Activated CD8-positive, alpha-beta T cell treated with anti-CD3 and anti-CD28 coated beads for 36 hours (primary cell): Measurements from ENCODE around the gene CASQ1. TPM values are rescaled to one million over a fixed set of nuclear protein-coding genes. Genes with fewer than 3 reads are reported as not detected.

Experiments
- ATAC-seq: fragments of 200-7000 bp; cut with Tn5 transposase; one replicate; pipeline ENCODE4 v1.10.0; 2021; ENCODE audit warnings: mild to moderate bottlenecking, moderate library complexity
- CTCF ChIA-PET: fragments of 350-600 bp; sonication (Branson Sonifier 250); formaldehyde crosslinking; loops from one replicate; lab custom pipeline; 2021; ENCODE audit warnings: antibody characterized with exemption; lab: Charles Lee
- POLR2A ChIA-PET: fragments of 350-600 bp; sonication (Branson Sonifier 250); formaldehyde crosslinking; loops from one replicate; lab custom pipeline; 2021; ENCODE audit warnings: antibody characterized with exemption; lab: Charles Lee
- DNase-seq: peaks from one replicate; pipeline ENCODE4 v3.0.0-alpha.2; 2020
- H3K27ac Mint-ChIP-seq: one replicate; pipeline ENCODE4 v1.8.0; 2021; ENCODE audit warnings: mild to moderate bottlenecking, mixed read lengths
- H3K27me3 Mint-ChIP-seq: one replicate; pipeline ENCODE4 v1.8.0; 2021; ENCODE audit warnings: mixed read lengths
- H3K36me3 Mint-ChIP-seq: one replicate; pipeline ENCODE4 v1.8.0; 2021; ENCODE audit warnings: low read depth, mixed read lengths
- H3K4me1 Mint-ChIP-seq: one replicate; pipeline ENCODE4 v1.8.0; 2021; ENCODE audit warnings: low read depth, mixed read lengths
- H3K4me3 Mint-ChIP-seq: one replicate; pipeline ENCODE4 v1.8.0; 2021; ENCODE audit warnings: mild to moderate bottlenecking, moderate library complexity, mixed read lengths
- H3K9me3 Mint-ChIP-seq: one replicate; pipeline ENCODE4 v1.8.0; 2021; ENCODE audit warnings: mixed read lengths
- intact Hi-C: fragments of 100-400 bp; cut with micrococcal nuclease; formaldehyde crosslinking; loops from one replicate; pipeline ENCODE4 v1.10.0; 2022
- total RNA-seq, 2 experiments: library from RNA; stranded (reverse); gene quantifications; one replicate each; pipeline ENCODE4 v1.2.3, GENCODE V29; 2021
- TF ChIP-seq, protein P1 (sequence below): fragments of 200-600 bp; IDR thresholded peaks from one replicate; pipeline ENCODE4 v1.8.0; 2022; ENCODE audit warnings: antibody characterized with exemption, mild to moderate bottlenecking

CASQ1 gene
- total RNA-seq, 2 experiments from 2014 or later = not detected

DNA sequence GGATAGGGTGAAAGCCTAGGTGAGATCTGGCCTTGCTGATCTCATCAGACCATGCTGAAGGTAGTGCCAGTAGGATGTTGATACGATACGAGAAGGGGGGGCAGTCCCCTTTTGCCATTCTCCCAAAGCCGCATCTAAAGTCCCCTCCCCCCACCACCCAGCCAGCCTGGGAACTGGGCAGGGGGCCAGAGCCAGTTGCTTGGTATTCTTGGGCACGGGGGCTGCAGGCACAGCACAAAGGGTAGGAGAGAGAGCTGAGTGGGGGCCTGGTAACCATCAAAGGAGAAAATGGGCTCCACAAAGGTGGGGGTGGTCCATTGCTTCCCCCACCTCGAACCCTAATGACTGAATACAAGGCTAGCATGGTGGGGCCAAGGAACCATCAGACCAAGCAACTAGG, 20.2 kb downstream of the CASQ1 start:
- peaks cover 42% of the 10 kb centered on the region for H3K36me3 Mint-ChIP-seq
- CTCF ChIA-PET = interaction anchor here (0.7 to 2.4 kb wide), 3 partner anchors 41 to 81 kb away, joined by 3 to 7 read pairs (median 3); no protein-coding TSS in a partner anchor
- DNase-seq (no peak), ATAC-seq (no peak)
- H3K9me3 Mint-ChIP-seq = no peaks in the 10 kb centered on the region
- peaks cover 38% of the 10 kb centered on the region for H3K4me1 Mint-ChIP-seq
- H3K27ac Mint-ChIP-seq = no peak overlapping the region
- TF ChIP-seq, protein P1, sequence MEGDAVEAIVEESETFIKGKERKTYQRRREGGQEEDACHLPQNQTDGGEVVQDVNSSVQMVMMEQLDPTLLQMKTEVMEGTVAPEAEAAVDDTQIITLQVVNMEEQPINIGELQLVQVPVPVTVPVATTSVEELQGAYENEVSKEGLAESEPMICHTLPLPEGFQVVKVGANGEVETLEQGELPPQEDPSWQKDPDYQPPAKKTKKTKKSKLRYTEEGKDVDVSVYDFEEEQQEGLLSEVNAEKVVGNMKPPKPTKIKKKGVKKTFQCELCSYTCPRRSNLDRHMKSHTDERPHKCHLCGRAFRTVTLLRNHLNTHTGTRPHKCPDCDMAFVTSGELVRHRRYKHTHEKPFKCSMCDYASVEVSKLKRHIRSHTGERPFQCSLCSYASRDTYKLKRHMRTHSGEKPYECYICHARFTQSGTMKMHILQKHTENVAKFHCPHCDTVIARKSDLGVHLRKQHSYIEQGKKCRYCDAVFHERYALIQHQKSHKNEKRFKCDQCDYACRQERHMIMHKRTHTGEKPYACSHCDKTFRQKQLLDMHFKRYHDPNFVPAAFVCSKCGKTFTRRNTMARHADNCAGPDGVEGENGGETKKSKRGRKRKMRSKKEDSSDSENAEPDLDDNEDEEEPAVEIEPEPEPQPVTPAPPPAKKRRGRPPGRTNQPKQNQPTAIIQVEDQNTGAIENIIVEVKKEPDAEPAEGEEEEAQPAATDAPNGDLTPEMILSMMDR = no peak
- H3K4me3 Mint-ChIP-seq = no peak overlapping the region
- no peaks in the 10 kb centered on the region for H3K27me3 Mint-ChIP-seq
- POLR2A ChIA-PET = interaction anchor here (0.7 to 1.1 kb wide), 3 partner anchors 9 to 75 kb away, joined by 3 read pairs; no protein-coding TSS in a partner anchor
- intact Hi-C loops = no loop called here

DNA sequence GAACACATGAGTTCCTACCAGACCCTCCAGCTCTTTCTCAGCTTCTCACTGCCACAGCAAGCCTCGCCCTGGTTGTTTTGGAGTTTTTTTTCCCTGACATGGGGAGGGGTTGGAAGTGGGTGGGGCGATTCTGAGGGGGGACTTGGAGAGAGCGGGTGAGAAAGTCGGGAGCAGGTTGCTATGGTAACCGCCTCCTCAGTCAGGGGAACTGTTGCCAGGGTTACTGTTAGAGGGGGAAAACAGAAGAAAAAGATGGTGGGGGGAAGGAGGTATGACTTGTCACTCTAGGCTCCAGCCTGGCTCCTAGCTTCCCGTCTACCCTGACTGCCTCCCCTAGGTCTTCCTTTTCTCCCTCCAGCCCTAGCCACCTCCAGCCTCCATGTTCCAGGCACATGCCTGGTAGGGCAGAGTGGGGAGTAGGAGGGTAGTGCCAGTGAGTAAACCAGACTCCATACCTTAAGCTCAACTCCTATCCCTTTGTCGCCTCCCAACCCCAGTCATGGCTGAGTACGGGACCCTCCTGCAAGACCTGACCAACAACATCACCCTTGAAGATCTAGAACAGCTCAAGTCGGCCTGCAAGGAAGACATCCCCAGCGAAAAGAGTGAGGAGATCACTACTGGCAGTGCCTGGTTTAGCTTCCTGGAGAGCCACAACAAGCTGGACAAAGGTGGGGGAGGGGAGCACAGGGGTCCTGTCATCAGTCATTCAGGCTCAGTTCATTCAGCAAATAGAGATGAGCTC, 20.8 kb downstream of the CASQ1 start:
- Mint-ChIP-seq H3K4me3 (no peak overlapping the region), H3K27ac (no peak overlapping the region), H3K27me3 (no peaks in the 10 kb centered on the region), H3K36me3 (peaks cover 45% of the 10 kb centered on the region), H3K9me3 (no peaks in the 10 kb centered on the region), H3K4me1 (peaks cover 35% of the 10 kb centered on the region)
- DNase-seq = no peak
- ChIA-PET CTCF (interaction anchor here (0.7 to 2.4 kb wide), 5 partner anchors 8 to 132 kb away, joined by 3 to 7 read pairs (median 4); no protein-coding TSS in a partner anchor), POLR2A (interaction anchor here (0.7 to 1.1 kb wide), 3 partner anchors 8 to 74 kb away, joined by 3 read pairs; no protein-coding TSS in a partner anchor)
- intact Hi-C loops = no loop called here
- no peak for ATAC-seq
- TF ChIP-seq, protein P1 = no peak

DNA sequence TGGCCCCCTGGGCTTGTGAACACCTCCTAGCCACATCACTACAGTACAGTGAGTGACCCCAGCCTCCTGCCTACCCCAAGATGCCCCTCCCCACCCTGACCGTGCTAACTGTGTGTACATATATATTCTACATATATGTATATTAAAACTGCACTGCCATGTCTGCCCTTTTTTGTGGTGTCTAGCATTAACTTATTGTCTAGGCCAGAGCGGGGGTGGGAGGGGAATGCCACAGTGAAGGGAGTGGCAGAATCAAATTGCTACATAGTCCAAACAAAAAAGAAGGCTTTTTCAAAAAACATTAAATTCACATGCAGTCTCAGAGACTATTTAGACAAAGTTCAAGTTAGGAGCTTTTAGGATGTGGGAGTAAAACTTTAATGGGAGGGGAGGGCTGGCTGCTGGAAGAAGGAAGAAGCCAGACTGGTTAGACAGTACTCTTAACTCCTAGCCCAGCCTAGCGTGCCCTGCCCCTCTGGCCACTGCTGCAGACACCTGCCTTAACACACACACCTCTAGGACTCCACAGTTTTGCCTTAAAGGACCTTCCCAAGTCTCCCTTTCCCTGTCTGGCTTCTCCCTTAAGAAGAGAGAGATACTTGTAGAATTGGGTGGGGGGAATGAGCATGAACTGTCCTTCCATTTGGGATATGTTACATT, 24.2 kb downstream of the CASQ1 start:
- TF ChIP-seq, protein P1 = no peak
- Mint-ChIP-seq H3K27me3 (no peaks in the 10 kb centered on the region), H3K4me3 (no peak overlapping the region), H3K4me1 (peaks cover 8% of the 10 kb centered on the region), H3K9me3 (no peaks in the 10 kb centered on the region), H3K36me3 (peaks cover 35% of the 10 kb centered on the region), H3K27ac (peak overlapping the region; percentile 53)
- CTCF ChIA-PET = interaction anchor here (1.5 kb wide), 1 partner anchor 21 kb away, joined by 4 read pairs; no protein-coding TSS in a partner anchor
- DNase-seq (no peak), ATAC-seq (no peak)
- POLR2A ChIA-PET = no interaction called here
- intact Hi-C loops = no loop called here

DNA sequence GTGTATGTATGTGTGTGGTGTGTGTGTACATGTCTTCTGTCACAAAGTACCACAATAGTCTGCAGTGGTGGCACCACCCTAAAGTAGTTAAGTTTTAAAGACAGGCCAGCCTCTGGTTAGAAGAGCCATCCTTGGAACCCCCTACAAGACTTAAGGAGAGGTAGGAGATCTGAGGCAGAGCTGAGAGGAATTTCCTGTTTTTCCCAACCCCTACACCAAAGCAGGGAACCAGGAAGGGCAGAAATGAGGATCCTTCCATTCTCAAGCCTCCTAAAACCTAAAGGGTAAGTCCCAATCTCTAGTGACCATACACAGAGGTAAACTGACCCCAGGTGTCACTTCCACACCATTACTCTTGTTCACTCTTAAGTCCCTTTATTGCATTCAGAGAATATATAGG, 25.9 kb downstream of the CASQ1 start:
- TF ChIP-seq, protein P1 = no peak
- Mint-ChIP-seq H3K4me1 (no peaks in the 10 kb centered on the region), H3K9me3 (no peaks in the 10 kb centered on the region), H3K36me3 (peaks cover 31% of the 10 kb centered on the region), H3K4me3 (no peak overlapping the region), H3K27ac (peak overlapping the region; percentile 8), H3K27me3 (no peaks in the 10 kb centered on the region)
- DNase-seq (no peak), ATAC-seq (no peak)
- ChIA-PET POLR2A (no interaction called here), CTCF (interaction anchor here (1.1 to 1.4 kb wide), 2 partner anchors 23 to 36 kb away, joined by 4 to 8 read pairs; no protein-coding TSS in a partner anchor)
- intact Hi-C loops = no loop called here
